Measurements from ENCODE around the gene IP6K2. TPM values are rescaled to one million over a fixed set of nuclear protein-coding genes. Genes with fewer than 3 reads are reported as not detected.
A peak's percentile ranks its signal among the peaks of the same experiment; 100 is the strongest.

The IP6K2 gene
- total and polyA plus RNA-seq, 2 of the 13 experiments (the other 11 are each of a cell fraction or from before 2014, with no cell fraction given) = 85.5 to 112 TPM

DNA sequence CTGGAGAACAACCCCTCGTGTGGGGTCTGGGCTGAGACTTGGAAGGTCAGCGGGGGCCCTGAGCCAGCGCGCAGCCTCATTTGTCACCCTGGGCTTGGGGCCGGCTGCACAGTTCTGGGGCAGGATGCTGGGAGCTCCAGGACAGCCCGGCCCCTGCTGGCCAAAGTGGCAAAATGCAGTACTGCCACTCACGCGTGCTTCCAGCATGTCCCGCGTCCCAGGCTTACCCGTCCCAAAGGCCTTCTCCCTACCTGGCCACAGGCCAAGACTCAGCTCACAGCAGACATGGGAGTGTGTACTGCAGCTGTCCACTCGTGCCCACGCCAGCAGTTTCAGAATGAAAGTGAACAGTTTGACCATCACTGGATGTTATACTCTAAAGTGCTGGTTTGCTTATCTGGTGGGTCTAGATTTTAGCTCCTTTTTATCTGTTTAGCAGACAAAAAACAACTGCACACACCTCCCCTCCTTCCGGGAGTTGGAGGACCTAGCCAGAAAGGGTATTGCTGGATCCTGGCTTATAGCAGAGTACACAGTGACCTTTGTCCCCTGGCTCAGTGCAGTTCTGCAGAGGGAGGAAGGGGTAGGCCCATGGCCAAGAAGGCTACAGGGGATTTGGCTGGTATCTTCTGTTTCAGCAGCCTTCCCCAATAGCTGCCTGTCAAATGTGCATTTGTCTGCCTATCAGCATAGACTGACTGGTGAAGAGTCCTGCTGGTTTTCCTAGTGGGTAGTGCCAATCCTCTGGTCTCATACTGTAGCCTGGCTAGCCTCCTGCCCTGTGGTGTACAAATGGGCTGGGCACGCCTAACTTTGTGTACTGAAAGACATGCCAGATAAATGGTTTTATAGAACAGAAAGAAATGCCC lies 23.2 kb upstream of the IP6K2 start (continued):
- TF ChIP-seq, protein P1, sequence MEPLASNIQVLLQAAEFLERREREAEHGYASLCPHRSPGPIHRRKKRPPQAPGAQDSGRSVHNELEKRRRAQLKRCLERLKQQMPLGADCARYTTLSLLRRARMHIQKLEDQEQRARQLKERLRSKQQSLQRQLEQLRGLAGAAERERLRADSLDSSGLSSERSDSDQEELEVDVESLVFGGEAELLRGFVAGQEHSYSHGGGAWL (CRISPR knock-in tag; IDR thresholded peaks at IDR 0.05) = no peak
- TF ChIP-seq, protein P2, sequence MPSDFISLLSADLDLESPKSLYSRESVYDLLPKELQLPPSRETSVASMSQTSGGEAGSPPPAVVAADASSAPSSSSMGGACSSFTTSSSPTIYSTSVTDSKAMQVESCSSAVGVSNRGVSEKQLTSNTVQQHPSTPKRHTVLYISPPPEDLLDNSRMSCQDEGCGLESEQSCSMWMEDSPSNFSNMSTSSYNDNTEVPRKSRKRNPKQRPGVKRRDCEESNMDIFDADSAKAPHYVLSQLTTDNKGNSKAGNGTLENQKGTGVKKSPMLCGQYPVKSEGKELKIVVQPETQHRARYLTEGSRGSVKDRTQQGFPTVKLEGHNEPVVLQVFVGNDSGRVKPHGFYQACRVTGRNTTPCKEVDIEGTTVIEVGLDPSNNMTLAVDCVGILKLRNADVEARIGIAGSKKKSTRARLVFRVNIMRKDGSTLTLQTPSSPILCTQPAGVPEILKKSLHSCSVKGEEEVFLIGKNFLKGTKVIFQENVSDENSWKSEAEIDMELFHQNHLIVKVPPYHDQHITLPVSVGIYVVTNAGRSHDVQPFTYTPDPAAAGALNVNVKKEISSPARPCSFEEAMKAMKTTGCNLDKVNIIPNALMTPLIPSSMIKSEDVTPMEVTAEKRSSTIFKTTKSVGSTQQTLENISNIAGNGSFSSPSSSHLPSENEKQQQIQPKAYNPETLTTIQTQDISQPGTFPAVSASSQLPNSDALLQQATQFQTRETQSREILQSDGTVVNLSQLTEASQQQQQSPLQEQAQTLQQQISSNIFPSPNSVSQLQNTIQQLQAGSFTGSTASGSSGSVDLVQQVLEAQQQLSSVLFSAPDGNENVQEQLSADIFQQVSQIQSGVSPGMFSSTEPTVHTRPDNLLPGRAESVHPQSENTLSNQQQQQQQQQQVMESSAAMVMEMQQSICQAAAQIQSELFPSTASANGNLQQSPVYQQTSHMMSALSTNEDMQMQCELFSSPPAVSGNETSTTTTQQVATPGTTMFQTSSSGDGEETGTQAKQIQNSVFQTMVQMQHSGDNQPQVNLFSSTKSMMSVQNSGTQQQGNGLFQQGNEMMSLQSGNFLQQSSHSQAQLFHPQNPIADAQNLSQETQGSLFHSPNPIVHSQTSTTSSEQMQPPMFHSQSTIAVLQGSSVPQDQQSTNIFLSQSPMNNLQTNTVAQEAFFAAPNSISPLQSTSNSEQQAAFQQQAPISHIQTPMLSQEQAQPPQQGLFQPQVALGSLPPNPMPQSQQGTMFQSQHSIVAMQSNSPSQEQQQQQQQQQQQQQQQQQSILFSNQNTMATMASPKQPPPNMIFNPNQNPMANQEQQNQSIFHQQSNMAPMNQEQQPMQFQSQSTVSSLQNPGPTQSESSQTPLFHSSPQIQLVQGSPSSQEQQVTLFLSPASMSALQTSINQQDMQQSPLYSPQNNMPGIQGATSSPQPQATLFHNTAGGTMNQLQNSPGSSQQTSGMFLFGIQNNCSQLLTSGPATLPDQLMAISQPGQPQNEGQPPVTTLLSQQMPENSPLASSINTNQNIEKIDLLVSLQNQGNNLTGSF (CRISPR knock-in tag; IDR thresholded peaks at IDR 0.05) = peak; percentile 42; the same call in 1 of the 2 replicates
- TF ChIP-seq, protein P3, sequence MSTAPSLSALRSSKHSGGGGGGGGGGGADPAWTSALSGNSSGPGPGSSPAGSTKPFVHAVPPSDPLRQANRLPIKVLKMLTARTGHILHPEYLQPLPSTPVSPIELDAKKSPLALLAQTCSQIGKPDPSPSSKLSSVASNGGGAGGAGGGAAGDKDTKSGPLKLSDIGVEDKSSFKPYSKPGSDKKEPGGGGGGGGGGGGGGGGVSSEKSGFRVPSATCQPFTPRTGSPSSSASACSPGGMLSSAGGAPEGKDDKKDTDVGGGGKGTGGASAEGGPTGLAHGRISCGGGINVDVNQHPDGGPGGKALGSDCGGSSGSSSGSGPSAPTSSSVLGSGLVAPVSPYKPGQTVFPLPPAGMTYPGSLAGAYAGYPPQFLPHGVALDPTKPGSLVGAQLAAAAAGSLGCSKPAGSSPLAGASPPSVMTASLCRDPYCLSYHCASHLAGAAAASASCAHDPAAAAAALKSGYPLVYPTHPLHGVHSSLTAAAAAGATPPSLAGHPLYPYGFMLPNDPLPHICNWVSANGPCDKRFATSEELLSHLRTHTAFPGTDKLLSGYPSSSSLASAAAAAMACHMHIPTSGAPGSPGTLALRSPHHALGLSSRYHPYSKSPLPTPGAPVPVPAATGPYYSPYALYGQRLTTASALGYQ (CRISPR knock-in tag; IDR thresholded peaks at IDR 0.05) = peak; percentile 33; the same call in 1 of the 2 replicates
- TF ChIP-seq, protein P4, sequence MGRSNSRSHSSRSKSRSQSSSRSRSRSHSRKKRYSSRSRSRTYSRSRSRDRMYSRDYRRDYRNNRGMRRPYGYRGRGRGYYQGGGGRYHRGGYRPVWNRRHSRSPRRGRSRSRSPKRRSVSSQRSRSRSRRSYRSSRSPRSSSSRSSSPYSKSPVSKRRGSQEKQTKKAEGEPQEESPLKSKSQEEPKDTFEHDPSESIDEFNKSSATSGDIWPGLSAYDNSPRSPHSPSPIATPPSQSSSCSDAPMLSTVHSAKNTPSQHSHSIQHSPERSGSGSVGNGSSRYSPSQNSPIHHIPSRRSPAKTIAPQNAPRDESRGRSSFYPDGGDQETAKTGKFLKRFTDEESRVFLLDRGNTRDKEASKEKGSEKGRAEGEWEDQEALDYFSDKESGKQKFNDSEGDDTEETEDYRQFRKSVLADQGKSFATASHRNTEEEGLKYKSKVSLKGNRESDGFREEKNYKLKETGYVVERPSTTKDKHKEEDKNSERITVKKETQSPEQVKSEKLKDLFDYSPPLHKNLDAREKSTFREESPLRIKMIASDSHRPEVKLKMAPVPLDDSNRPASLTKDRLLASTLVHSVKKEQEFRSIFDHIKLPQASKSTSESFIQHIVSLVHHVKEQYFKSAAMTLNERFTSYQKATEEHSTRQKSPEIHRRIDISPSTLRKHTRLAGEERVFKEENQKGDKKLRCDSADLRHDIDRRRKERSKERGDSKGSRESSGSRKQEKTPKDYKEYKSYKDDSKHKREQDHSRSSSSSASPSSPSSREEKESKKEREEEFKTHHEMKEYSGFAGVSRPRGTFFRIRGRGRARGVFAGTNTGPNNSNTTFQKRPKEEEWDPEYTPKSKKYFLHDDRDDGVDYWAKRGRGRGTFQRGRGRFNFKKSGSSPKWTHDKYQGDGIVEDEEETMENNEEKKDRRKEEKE (IDR thresholded peaks at IDR 0.05) = no peak
- TF ChIP-seq, protein P5, sequence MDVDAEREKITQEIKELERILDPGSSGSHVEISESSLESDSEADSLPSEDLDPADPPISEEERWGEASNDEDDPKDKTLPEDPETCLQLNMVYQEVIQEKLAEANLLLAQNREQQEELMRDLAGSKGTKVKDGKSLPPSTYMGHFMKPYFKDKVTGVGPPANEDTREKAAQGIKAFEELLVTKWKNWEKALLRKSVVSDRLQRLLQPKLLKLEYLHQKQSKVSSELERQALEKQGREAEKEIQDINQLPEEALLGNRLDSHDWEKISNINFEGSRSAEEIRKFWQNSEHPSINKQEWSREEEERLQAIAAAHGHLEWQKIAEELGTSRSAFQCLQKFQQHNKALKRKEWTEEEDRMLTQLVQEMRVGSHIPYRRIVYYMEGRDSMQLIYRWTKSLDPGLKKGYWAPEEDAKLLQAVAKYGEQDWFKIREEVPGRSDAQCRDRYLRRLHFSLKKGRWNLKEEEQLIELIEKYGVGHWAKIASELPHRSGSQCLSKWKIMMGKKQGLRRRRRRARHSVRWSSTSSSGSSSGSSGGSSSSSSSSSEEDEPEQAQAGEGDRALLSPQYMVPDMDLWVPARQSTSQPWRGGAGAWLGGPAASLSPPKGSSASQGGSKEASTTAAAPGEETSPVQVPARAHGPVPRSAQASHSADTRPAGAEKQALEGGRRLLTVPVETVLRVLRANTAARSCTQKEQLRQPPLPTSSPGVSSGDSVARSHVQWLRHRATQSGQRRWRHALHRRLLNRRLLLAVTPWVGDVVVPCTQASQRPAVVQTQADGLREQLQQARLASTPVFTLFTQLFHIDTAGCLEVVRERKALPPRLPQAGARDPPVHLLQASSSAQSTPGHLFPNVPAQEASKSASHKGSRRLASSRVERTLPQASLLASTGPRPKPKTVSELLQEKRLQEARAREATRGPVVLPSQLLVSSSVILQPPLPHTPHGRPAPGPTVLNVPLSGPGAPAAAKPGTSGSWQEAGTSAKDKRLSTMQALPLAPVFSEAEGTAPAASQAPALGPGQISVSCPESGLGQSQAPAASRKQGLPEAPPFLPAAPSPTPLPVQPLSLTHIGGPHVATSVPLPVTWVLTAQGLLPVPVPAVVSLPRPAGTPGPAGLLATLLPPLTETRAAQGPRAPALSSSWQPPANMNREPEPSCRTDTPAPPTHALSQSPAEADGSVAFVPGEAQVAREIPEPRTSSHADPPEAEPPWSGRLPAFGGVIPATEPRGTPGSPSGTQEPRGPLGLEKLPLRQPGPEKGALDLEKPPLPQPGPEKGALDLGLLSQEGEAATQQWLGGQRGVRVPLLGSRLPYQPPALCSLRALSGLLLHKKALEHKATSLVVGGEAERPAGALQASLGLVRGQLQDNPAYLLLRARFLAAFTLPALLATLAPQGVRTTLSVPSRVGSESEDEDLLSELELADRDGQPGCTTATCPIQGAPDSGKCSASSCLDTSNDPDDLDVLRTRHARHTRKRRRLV (CRISPR knock-in tag; IDR thresholded peaks at IDR 0.05) = no peak

Data from HepG2 (cell line).